ENCODE measurements around the gene SHISA4. TPM values are rescaled to one million over a fixed set of nuclear protein-coding genes. Genes with fewer than 3 reads are reported as not detected.

The SHISA4 gene
- total RNA-seq, 1 donor from 2014 or later = 1.8 TPM

- intact Hi-C loops (cut with micrococcal nuclease) = no loop called here
These were observed 7.1 kb upstream of the SHISA4 start for GRCh38 chr1:201881617-201882016.

GRCh38 chr1:201882665-201883132 lies 6.0 kb upstream of the SHISA4 start:
- intact Hi-C loops (cut with micrococcal nuclease) = no loop called here

GRCh38 chr1:201883266-201883665 lies 5.4 kb upstream of the SHISA4 start:
- intact Hi-C loops (cut with micrococcal nuclease) = no loop called here

GRCh38 chr1:201883786-201884185 lies 4.9 kb upstream of the SHISA4 start:
- intact Hi-C loops (cut with micrococcal nuclease) = no loop called here

- intact Hi-C loops (cut with micrococcal nuclease) = no loop called here
These were observed 4.3 kb upstream of the SHISA4 start for GRCh38 chr1:201884425-201884824.

GRCh38 chr1:201885531-201886075 lies 3.1 kb upstream of the SHISA4 start:
- intact Hi-C loops (cut with micrococcal nuclease) = no loop called here

GRCh38 chr1:201886103-201886885 lies 2.4 kb upstream of the SHISA4 start:
- intact Hi-C loops (cut with micrococcal nuclease) = no loop called here

- intact Hi-C loops (cut with micrococcal nuclease) = no loop called here
These were observed 1.4 kb upstream of the SHISA4 start for GRCh38 chr1:201887116-201887866.

- intact Hi-C loops (cut with micrococcal nuclease) = no loop called here
These were observed 631 bp downstream of the SHISA4 start for GRCh38 chr1:201889090-201889968.

GRCh38 chr1:201890223-201890622 lies 1.5 kb downstream of the SHISA4 start:
- intact Hi-C loops (cut with micrococcal nuclease) = no loop called here

- intact Hi-C loops (cut with micrococcal nuclease) = no loop called here
These were observed 2.2 kb downstream of the SHISA4 start for GRCh38 chr1:201890806-201891450.

GRCh38 chr1:201891451-201892045 lies 2.9 kb downstream of the SHISA4 start:
- intact Hi-C loops (cut with micrococcal nuclease) = no loop called here

GRCh38 chr1:201892211-201892610 lies 3.5 kb downstream of the SHISA4 start:
- intact Hi-C loops (cut with micrococcal nuclease) = no loop called here

GRCh38 chr1:201893431-201893830 lies 4.7 kb downstream of the SHISA4 start:
- intact Hi-C loops (cut with micrococcal nuclease) = no loop called here

GRCh38 chr1:201894343-201895119 lies 5.8 kb downstream of the SHISA4 start:
- intact Hi-C loops (cut with micrococcal nuclease) = no loop called here

GRCh38 chr1:201895120-201895665 lies 6.5 kb downstream of the SHISA4 start:
- intact Hi-C loops (cut with micrococcal nuclease) = no loop called here

- intact Hi-C loops (cut with micrococcal nuclease) = loop anchor here (1.0 to 2.0 kb wide), 7 partner anchors 59 to 247 kb away; partner anchors contain the start of genes IPO9, RNPEP and TIMM17A
These were observed 7.5 kb downstream of the SHISA4 start for GRCh38 chr1:201895913-201896807.

- intact Hi-C loops (cut with micrococcal nuclease) = loop anchor here (1.0 to 2.0 kb wide), 7 partner anchors 58 to 246 kb away; partner anchors contain the start of genes IPO9, RNPEP and TIMM17A
These were observed 8.3 kb downstream of the SHISA4 start for GRCh38 chr1:201896951-201897391.

All from T-helper 1 cell treated with Interleukin-12 subunit alpha and Interleukin-12 subunit beta and Interleukin-4 antibody, amounts not matched to agents 30 ng/mL and 1 ng/mL, for 36 hours (primary cell).